ENCODE results near the gene GRM4. TPM values are rescaled to one million over a fixed set of nuclear protein-coding genes. Genes with fewer than 3 reads are reported as not detected.
A peak's percentile ranks its signal among the peaks of the same experiment; 100 is the strongest.

GRM4 gene
- total and polyA plus RNA-seq, 2 donors from 2014 or later: not detected

DNA sequence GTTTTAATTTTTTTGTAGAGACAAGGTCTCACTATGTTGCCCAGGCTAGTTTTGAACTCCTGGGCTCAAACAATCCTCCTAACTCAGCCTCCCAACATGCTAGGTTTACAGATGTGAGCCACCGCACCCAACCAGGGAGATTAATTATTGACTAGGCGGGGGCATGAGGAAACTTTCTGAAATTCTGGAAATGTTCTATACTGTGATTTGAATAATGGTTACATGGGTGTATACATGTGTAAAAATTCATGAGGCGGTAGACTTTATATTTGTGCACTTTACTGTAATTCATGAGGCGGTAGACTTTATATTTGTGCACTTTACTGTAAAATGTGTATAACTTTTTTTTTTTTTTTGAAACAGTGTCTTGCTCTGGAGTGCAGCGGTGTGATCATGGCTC is 147.2 kb downstream of the GRM4 start:
- no peak overlapping the region for H3K4me3 ChIP-seq (ENCODE audit: low read length in 3 of 3)
- TF ChIP-seq, protein P1, sequence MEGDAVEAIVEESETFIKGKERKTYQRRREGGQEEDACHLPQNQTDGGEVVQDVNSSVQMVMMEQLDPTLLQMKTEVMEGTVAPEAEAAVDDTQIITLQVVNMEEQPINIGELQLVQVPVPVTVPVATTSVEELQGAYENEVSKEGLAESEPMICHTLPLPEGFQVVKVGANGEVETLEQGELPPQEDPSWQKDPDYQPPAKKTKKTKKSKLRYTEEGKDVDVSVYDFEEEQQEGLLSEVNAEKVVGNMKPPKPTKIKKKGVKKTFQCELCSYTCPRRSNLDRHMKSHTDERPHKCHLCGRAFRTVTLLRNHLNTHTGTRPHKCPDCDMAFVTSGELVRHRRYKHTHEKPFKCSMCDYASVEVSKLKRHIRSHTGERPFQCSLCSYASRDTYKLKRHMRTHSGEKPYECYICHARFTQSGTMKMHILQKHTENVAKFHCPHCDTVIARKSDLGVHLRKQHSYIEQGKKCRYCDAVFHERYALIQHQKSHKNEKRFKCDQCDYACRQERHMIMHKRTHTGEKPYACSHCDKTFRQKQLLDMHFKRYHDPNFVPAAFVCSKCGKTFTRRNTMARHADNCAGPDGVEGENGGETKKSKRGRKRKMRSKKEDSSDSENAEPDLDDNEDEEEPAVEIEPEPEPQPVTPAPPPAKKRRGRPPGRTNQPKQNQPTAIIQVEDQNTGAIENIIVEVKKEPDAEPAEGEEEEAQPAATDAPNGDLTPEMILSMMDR (IDR thresholded peaks at IDR 0.05; ENCODE audit: borderline replicate concordance, extremely low read depth, insufficient read depth): no peak
- H3K27ac ChIP-seq (ENCODE audit: low read depth in 2 of 2, low read length in 2 of 2): no peak overlapping the region
- DNase-seq (no peak), FAIRE-seq (no peak)
- H3K9ac ChIP-seq (ENCODE audit: low read length in 3 of 3): no peak overlapping the region
- H3K9me3 ChIP-seq (ENCODE audit: control insufficient read depth in 2 of 3, insufficient read depth in 1 of 3, low read length in 3 of 3): peaks cover 0 to 4% (median 0%) of the 10 kb centered on the region in 3 donors
- H3K36me3 ChIP-seq (ENCODE audit: control insufficient read depth in 2 of 3, insufficient read depth in 3 of 3, low read length in 3 of 3): no peaks in the 10 kb centered on the region
- no peaks in the 10 kb centered on the region for H3K27me3 ChIP-seq (ENCODE audit: control insufficient read depth, insufficient read depth, low read length)
- H3K4me1 ChIP-seq (ENCODE audit: control insufficient read depth in 2 of 3, insufficient read depth in 2 of 3, low read depth in 1 of 3, low read length in 3 of 3): no peaks in the 10 kb centered on the region
- intact Hi-C loops (cut with DNase I): no loop called here

DNA sequence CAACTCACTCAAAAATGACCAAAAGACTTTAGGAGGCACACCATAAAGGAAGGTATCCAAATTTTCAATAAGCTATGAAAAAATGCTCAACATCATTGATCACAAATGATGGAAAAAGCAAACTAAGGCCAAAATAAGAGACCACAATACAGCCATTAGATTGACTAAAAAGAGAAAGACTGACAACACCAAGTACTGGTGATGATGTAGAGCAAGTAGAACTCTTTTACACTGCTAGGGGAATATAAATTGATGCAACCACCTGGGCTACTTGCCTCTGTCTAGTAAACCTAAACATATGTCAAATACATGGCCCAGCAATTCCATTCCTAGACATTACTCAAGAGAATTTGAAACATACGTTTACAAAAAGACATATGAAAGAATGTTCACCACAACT is 148.6 kb downstream of the GRM4 start:
- Histone ChIP-seq H3K9ac (ENCODE audit: low read length in 3 of 3) (no peak overlapping the region), H3K4me3 (ENCODE audit: low read length in 3 of 3) (no peak overlapping the region), H3K27ac (ENCODE audit: low read depth in 2 of 2, low read length in 2 of 2) (no peak overlapping the region), H3K27me3 (ENCODE audit: control insufficient read depth, insufficient read depth, low read length) (no peaks in the 10 kb centered on the region), H3K9me3 (ENCODE audit: control insufficient read depth in 2 of 3, insufficient read depth in 1 of 3, low read length in 3 of 3) (peaks cover 0 to 4% (median 0%) of the 10 kb centered on the region in 3 donors), H3K36me3 (ENCODE audit: control insufficient read depth in 2 of 3, insufficient read depth in 3 of 3, low read length in 3 of 3) (no peaks in the 10 kb centered on the region), H3K4me1 (ENCODE audit: control insufficient read depth in 2 of 3, insufficient read depth in 2 of 3, low read depth in 1 of 3, low read length in 3 of 3) (no peaks in the 10 kb centered on the region)
- FAIRE-seq: no peak
- DNase-seq: no peak
- TF ChIP-seq, protein P1 (IDR thresholded peaks at IDR 0.05; ENCODE audit: borderline replicate concordance, extremely low read depth, insufficient read depth): no peak
- intact Hi-C loops (cut with DNase I): no loop called here

DNA sequence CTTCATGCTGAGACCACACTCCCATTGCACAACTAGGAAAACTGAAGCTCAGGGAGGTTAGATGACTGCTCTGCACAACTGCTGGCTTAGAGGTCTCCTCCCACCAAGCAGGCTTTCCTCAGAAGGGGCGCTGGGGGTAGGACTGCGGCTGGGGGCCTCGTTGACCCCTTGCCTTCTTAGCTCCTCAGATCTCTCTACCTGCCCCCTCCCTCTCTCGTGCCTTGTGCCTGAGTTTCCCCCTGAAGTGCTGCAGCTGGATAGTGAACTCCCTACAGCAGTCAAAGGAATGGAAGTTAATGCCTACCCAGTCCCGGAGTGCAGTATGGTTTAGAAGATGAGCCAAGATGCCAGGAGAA is 149.8 kb downstream of the GRM4 start:
- TF ChIP-seq, protein P1 (IDR thresholded peaks at IDR 0.05; ENCODE audit: borderline replicate concordance, extremely low read depth, insufficient read depth): no peak
- no peaks in the 10 kb centered on the region for H3K36me3 ChIP-seq (ENCODE audit: control insufficient read depth in 2 of 3, insufficient read depth in 3 of 3, low read length in 3 of 3)
- DNase-seq (peak in 1 of 5 donors; percentile 23), FAIRE-seq (no peak)
- no peak overlapping the region for H3K9ac ChIP-seq (ENCODE audit: low read length in 3 of 3)
- no peak overlapping the region for H3K27ac ChIP-seq (ENCODE audit: low read depth in 2 of 2, low read length in 2 of 2)
- intact Hi-C loops (cut with DNase I): no loop called here
- peaks cover 0 to 4% (median 0%) of the 10 kb centered on the region in 3 donors for H3K9me3 ChIP-seq (ENCODE audit: control insufficient read depth in 2 of 3, insufficient read depth in 1 of 3, low read length in 3 of 3)
- H3K4me1 ChIP-seq (ENCODE audit: control insufficient read depth in 2 of 3, insufficient read depth in 2 of 3, low read depth in 1 of 3, low read length in 3 of 3): no peaks in the 10 kb centered on the region
- no peaks in the 10 kb centered on the region for H3K27me3 ChIP-seq (ENCODE audit: control insufficient read depth, insufficient read depth, low read length)
- H3K4me3 ChIP-seq (ENCODE audit: low read length in 3 of 3): no peak overlapping the region
